NCI-H187 treated with DMSO at 0.1 percent for 48 hours (cell line): Measurements from ENCODE around the gene SIGLEC10.

Experiments used
- DNase-seq: peaks from one replicate; lab custom pipeline; 2025; lab: John Stamatoyannopoulos, UW

The SIGLEC10 gene

GRCh38 chr19:51365965-51366388 lies 51.5 kb downstream of the SIGLEC10 start, which contains the start of gene ETFB:
TSS of gene ETFB (minus strand) at chr19:51366388. CDS start at chr19:51366326, 62 bp downstream.
- DNase-seq: no peak

GRCh38 chr19:51365211-51365964 lies 52.1 kb downstream of the SIGLEC10 start:
- no peak for DNase-seq

- no peak for DNase-seq
Measured at GRCh38 chr19:51364200-51365106, 53.0 kb downstream of the SIGLEC10 start.

GRCh38 chr19:51361239-51361638 lies 56.2 kb downstream of the SIGLEC10 start:
- DNase-seq: no peak
